Spleen (tissue), 11 donors: Measurements from ENCODE around the gene OR1L8. TPM values are rescaled to one million over a fixed set of nuclear protein-coding genes. Genes with fewer than 3 reads are reported as not detected.
"Not testable (repeated sequence)": the region's sequence is repeated elsewhere in the genome, so short reads cannot be mapped to it uniquely, and the experiment has no call there.

Source experiments
- DNase-seq: peaks from one replicate; pipeline ENCODE4 v3.0.0-alpha.2; 2020
- H3K27ac ChIP-seq, 8 donors: fragments of 200-600 bp; sonication (generic) in 7 of 8; 1 replicate in 4 of 8; 2 replicates in 4 of 8; pipeline versions ENCODE4 v1.5.0 to v1.8.0; 2016 to 2021; ENCODE audit warnings: inconsistent platforms in 4 of 8, mild to moderate bottlenecking in 4 of 8, moderate library complexity in 1 of 8
- H3K27me3 ChIP-seq, 7 donors: fragments of 200-600 bp; sonication (generic) in 6 of 7; replicated peaks in 1 of 7; 1 replicate in 4 of 7; 2 replicates in 3 of 7; pipeline versions ENCODE4 v1.5.0 to v1.8.0; 2016 to 2021; ENCODE audit warnings: inconsistent platforms in 3 of 7, mild to moderate bottlenecking in 1 of 7
- H3K36me3 ChIP-seq, 6 donors: fragments of 200-600 bp; sonication (generic) in 5 of 6; 1 replicate in 4 of 6; 2 replicates in 2 of 6; pipeline versions ENCODE4 v1.5.0 to v1.8.0; 2016 to 2021; ENCODE audit warnings: inconsistent platforms in 2 of 6
- H3K4me1 ChIP-seq, 6 donors: fragments of 200-600 bp; sonication (generic) in 5 of 6; 1 replicate in 3 of 6; 2 replicates in 3 of 6; pipeline versions ENCODE4 v1.5.0 to v1.8.0; 2016 to 2021; ENCODE audit warnings: inconsistent platforms in 3 of 6
- H3K4me3 ChIP-seq, 8 donors: fragments of 200-600 bp; sonication (generic) in 7 of 8; 1 replicate in 4 of 8; 2 replicates in 4 of 8; pipeline versions ENCODE4 v1.5.0 to v1.8.0; 2016 to 2021; ENCODE audit warnings: inconsistent platforms in 4 of 8, mild to moderate bottlenecking in 4 of 8, moderate library complexity in 2 of 8
- H3K9me3 ChIP-seq, 8 donors: fragments of 200-600 bp; sonication (generic) in 7 of 8; 1 replicate in 4 of 8; 2 replicates in 4 of 8; pipeline versions ENCODE4 v1.5.0 to v1.8.0; 2016 to 2021; ENCODE audit warnings: inconsistent platforms in 4 of 8
- POLR2A ChIP-seq, 3 donors: fragments of 450-650 bp; IDR thresholded peaks; one replicate each; pipeline ENCODE4 v1.5.1; 2017; ENCODE audit warnings: antibody characterized with exemption in 3 of 3, mild to moderate bottlenecking in 1 of 3
- POLR2AphosphoS5 ChIP-seq, 3 donors: sonication (generic); formaldehyde crosslinking; IDR thresholded peaks; one replicate each; pipeline ENCODE4 v1.5.1; 2017; ENCODE audit warnings: antibody characterized with exemption in 3 of 3
- WGBS, 5 donors: extraction: QIAGEN DNeasy Blood & Tissue Kit in 3 of 5; methylation state at CpG; one replicate each; pipeline versions ENCODE4 v1.1.5 to v1.1.7; 2013 to 2018; 5-methylcytosine and 5-hydroxymethylcytosine counted together
- intact Hi-C: fragments of 100-400 bp; cut with DNase I; formaldehyde crosslinking; loops from one replicate; pipeline ENCODE4 v1.15.0; 2023; ENCODE audit warnings: low total_unique reads
- polyA plus RNA-seq, 3 donors: library from polyadenylated mRNA; stranded (reverse); fragments of 200-250 nt; gene quantifications; one replicate each; pipeline ENCODE4 v1.2.1, GENCODE V29; 2013
- total RNA-seq, 7 donors: library from RNA; depleted of rRNA in 3 of 7; stranded (reverse); fragments of >200 nt in 3 of 7; fragmentation: NEBNext Ultra II Directional in 4 of 7; extraction: Animal tissue kit (Norgen Biotek cat#: 25700) in 4 of 7; gene quantifications; one replicate each; pipeline versions ENCODE4 v1.1.0 to v1.2.1, GENCODE V29; 2016 to 2021
- TF ChIP-seq, protein P1 (sequence below), 11 experiments: fragments of 200-600 bp in 7 of 11; fragments of 450-650 bp in 4 of 11; sonication (generic) in 4 of 11; IDR thresholded peaks in 8 of 11; conservative IDR thresholded peaks in 3 of 11; 1 replicate in 7 of 11; 2 replicates in 4 of 11; pipeline versions ENCODE4 v1.4.0 to v1.8.0; 2016 to 2021; ENCODE audit warnings: antibody characterized with exemption in 11 of 11, inconsistent platforms in 4 of 11, mild to moderate bottlenecking in 1 of 11
- donor health status: healthy with polysubstance abuse.
- donor health status: DM: no; HTN: no; CAD: no; lungs with moderate emphysema.
- donor health status: DM: no; HTN: no; CAD: no.
- donor health status: Bipolar disorder and iron deficiency.
- donor health status: healthy.
- donor health status: DM: no; HTN: no; CAD: no.
- donor health status: DM: yes; HTN: yes; CAD: no.

OR1L8 gene
- total and polyA plus RNA-seq, 10 donors, result 0.17 to 1.6 (median 0.68) TPM; not detected in 1

- no peaks in the 10 kb centered on the region for H3K9me3 ChIP-seq
- TF ChIP-seq POLR2AphosphoS5 (IDR thresholded peaks at IDR 0.05), result no peak
- TF ChIP-seq POLR2A (IDR thresholded peaks at IDR 0.05), result no peak
- TF ChIP-seq, protein P1, sequence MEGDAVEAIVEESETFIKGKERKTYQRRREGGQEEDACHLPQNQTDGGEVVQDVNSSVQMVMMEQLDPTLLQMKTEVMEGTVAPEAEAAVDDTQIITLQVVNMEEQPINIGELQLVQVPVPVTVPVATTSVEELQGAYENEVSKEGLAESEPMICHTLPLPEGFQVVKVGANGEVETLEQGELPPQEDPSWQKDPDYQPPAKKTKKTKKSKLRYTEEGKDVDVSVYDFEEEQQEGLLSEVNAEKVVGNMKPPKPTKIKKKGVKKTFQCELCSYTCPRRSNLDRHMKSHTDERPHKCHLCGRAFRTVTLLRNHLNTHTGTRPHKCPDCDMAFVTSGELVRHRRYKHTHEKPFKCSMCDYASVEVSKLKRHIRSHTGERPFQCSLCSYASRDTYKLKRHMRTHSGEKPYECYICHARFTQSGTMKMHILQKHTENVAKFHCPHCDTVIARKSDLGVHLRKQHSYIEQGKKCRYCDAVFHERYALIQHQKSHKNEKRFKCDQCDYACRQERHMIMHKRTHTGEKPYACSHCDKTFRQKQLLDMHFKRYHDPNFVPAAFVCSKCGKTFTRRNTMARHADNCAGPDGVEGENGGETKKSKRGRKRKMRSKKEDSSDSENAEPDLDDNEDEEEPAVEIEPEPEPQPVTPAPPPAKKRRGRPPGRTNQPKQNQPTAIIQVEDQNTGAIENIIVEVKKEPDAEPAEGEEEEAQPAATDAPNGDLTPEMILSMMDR (IDR thresholded peaks at IDR 0.05 in 8 of 11, conservative IDR thresholded peaks at IDR 0.05 in 3 of 11), result no peak
- WGBS, 5 donors, result 63 to 81% (median 68%) methylated on average over 8 of the region's 8 CpGs
- peaks cover 0 to 3% (median 0%) of the 10 kb centered on the region in 7 donors for H3K27me3 ChIP-seq
- DNase-seq, result no peak
- H3K4me1 ChIP-seq, result no peaks in the 10 kb centered on the region
- no peaks in the 10 kb centered on the region for H3K36me3 ChIP-seq
- H3K27ac ChIP-seq, result no peak overlapping the region
- intact Hi-C loops, result no loop called here
- H3K4me3 ChIP-seq, result no peak overlapping the region
Measured at GRCh38 chr9:122546196-122546595, 37.0 kb downstream of the OR1L8 start.

DNA sequence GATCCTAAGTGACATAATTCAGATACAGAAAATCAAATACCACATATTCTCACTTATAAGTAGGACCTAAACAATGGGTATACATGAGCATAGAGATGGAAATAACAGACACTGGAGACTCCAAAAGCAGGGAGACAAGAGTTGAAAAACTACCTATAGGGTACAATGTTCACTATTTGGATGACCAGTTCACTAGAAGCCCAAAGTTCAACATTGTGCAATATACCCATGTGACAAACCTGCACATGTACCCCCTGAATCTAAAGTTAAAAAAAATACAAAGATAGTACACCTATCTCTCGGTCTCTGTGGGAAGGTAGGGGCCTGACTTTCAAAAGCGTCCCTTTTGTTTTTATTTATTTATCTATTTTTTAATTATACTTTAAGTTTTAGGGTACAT is 44.4 kb downstream of the OR1L8 start:
- no peaks in the 10 kb centered on the region for H3K27me3 ChIP-seq
- H3K9me3 ChIP-seq, result peaks cover 0 to 8% (median 0%) of the 10 kb centered on the region in 8 donors
- H3K36me3 ChIP-seq, result no peaks in the 10 kb centered on the region
- no peak overlapping the region for H3K27ac ChIP-seq
- intact Hi-C loops, result no loop called here
- H3K4me1 ChIP-seq, result no peaks in the 10 kb centered on the region
- H3K4me3 ChIP-seq, result no peak overlapping the region
- TF ChIP-seq POLR2AphosphoS5 (IDR thresholded peaks at IDR 0.05), result no peak
- TF ChIP-seq, protein P1 (IDR thresholded peaks at IDR 0.05 in 8 of 11, conservative IDR thresholded peaks at IDR 0.05 in 3 of 11), result no peak
- TF ChIP-seq POLR2A (IDR thresholded peaks at IDR 0.05), result no peak
- no peak for DNase-seq
- WGBS, 5 donors, result 53 to 79% (median 77%) methylated on average over 2 of the region's 2 CpGs

- DNase-seq, H3K9me3 ChIP-seq, H3K4me3 ChIP-seq, H3K4me1 ChIP-seq, H3K36me3 ChIP-seq, H3K27ac ChIP-seq, intact Hi-C loops, H3K27me3 ChIP-seq: not testable (repeated sequence)
- WGBS, 5 donors, result 68 to 85% (median 72%) methylated on average over 7 of the region's 7 CpGs
Measured at GRCh38 chr9:122537066-122537465, 46.1 kb downstream of the OR1L8 start.

- 90 to 97% (median 92%) methylated on average over 1 of the region's 1 CpG for WGBS, 5 donors
- TF ChIP-seq POLR2A (IDR thresholded peaks at IDR 0.05), result no peak
- TF ChIP-seq POLR2AphosphoS5 (IDR thresholded peaks at IDR 0.05), result no peak
- TF ChIP-seq, protein P1 (IDR thresholded peaks at IDR 0.05 in 8 of 11, conservative IDR thresholded peaks at IDR 0.05 in 3 of 11), result no peak
Measured at GRCh38 chr9:122536134-122536533, 47.0 kb downstream of the OR1L8 start.

GRCh38 chr9:122531157-122531556 is 52.0 kb downstream of the OR1L8 start:
- DNase-seq, intact Hi-C loops, H3K27me3 ChIP-seq, H3K9me3 ChIP-seq, H3K4me3 ChIP-seq, H3K27ac ChIP-seq, H3K4me1 ChIP-seq, H3K36me3 ChIP-seq: not testable (repeated sequence)
- WGBS, 5 donors, result 76 to 86% (median 79%) methylated on average over 4 of the region's 4 CpGs

More at GRCh38 chr9:122536134-122536533, 47.0 kb downstream of the OR1L8 start:
- Histone ChIP-seq H3K9me3 (peaks cover 0 to 8% (median 0%) of the 10 kb centered on the region in 8 donors), H3K36me3 (no peaks in the 10 kb centered on the region), H3K4me3 (no peak overlapping the region), H3K27me3 (no peaks in the 10 kb centered on the region), H3K4me1 (no peaks in the 10 kb centered on the region), H3K27ac (no peak overlapping the region)
- no peak for DNase-seq
- intact Hi-C loops, result no loop called here
